SK-MEL-5 (cell line): ENCODE measurements around the gene A2M. TPM values are rescaled to one million over a fixed set of nuclear protein-coding genes. Genes with fewer than 3 reads are reported as not detected.
"Not testable (repeated sequence)": the region's sequence is repeated elsewhere in the genome, so short reads cannot be mapped to it uniquely, and the experiment has no call there.

Experiments used
- DNase-seq: peaks from one replicate; pipeline ENCODE4 v3.0.0-alpha.2; 2016; ENCODE audit warnings: low read depth, low spot score
- in situ Hi-C: cut with HindIII; loops from 2 replicates; pipeline ENCODE4 v1.10.0; 2016; ENCODE audit warnings: low sequenced_read_pairs, high pct_unique_total_duplicates, low pct_unique_long_range_greater_than_20kb
- polyA plus RNA-seq, 2 experiments: library from polyadenylated mRNA; depleted of rRNA; stranded (reverse); fragments of >200 nt; gene quantifications; 2 replicates each; pipeline ENCODE4 v1.2.3, GENCODE V29; 2015
- total RNA-seq: library from RNA; depleted of rRNA; stranded (reverse); fragments of >200 nt; shearing (Covaris generic); gene quantifications from 2 replicates; pipeline ENCODE4 v1.2.3, GENCODE V29; 2014; rRNA removed

Gene A2M
- 316 TPM in 2 replicates for total RNA-seq
- 303 and 384 TPM in 2 replicates for polyA plus RNA-seq (2015; cell fraction: cytosol; rRNA removed)
- polyA plus RNA-seq (2015; cell fraction: nucleus; rRNA removed) = 116 and 155 TPM in 2 replicates

- in situ Hi-C loops = no loop called here
- DNase-seq = peak; percentile 95
These were observed at the start of gene A2M for GRCh38 chr12:9115731-9116559. TSS of gene A2M (minus strand) at chr12:9115919. CDS start at chr12:9115849, 70 bp downstream.

- DNase-seq = peak; percentile 44
- in situ Hi-C loops = no loop called here
These were observed 47.7 kb upstream of the A2M start for GRCh38 chr12:9163392-9163791.

GRCh38 chr12:9156119-9156518 is 40.4 kb upstream of the A2M start:
- DNase-seq = no peak
- in situ Hi-C loops = no loop called here

DNA sequence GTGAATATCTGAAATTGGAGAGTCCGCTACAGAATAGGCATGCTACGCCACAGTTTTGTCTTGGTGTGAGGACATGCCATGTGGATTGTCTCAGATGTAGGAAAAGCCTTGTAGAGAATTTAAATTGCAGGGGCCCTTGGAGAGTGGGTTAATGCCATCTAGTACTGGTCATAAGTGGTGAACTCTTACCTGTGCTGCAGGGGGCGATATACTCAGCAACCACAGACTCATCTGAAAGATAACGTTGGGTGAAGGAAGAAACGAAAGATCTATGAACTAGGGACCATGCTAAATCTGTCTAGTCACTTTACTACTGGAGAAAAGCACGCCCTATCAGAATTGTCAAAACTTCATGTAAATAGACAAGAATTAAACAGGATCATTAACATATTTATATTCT is 33.7 kb upstream of the A2M start:
- peak; percentile 22 for DNase-seq
- in situ Hi-C loops = no loop called here

GRCh38 chr12:9148926-9149325 is 33.2 kb upstream of the A2M start:
- in situ Hi-C loops = no loop called here

GRCh38 chr12:9147461-9147860 is 31.7 kb upstream of the A2M start:
- in situ Hi-C loops = no loop called here
- no peak for DNase-seq

More at GRCh38 chr12:9148926-9149325, 33.2 kb upstream of the A2M start:
- DNase-seq = no peak

GRCh38 chr12:9144730-9145106 is 29.0 kb upstream of the A2M start:
- no peak for DNase-seq
- in situ Hi-C loops = no loop called here

GRCh38 chr12:9143929-9144729 is 28.4 kb upstream of the A2M start:
- in situ Hi-C loops = no loop called here
- no peak for DNase-seq

- DNase-seq = no peak
- in situ Hi-C loops = no loop called here
These were observed 27.4 kb upstream of the A2M start for GRCh38 chr12:9143137-9143536.

DNA sequence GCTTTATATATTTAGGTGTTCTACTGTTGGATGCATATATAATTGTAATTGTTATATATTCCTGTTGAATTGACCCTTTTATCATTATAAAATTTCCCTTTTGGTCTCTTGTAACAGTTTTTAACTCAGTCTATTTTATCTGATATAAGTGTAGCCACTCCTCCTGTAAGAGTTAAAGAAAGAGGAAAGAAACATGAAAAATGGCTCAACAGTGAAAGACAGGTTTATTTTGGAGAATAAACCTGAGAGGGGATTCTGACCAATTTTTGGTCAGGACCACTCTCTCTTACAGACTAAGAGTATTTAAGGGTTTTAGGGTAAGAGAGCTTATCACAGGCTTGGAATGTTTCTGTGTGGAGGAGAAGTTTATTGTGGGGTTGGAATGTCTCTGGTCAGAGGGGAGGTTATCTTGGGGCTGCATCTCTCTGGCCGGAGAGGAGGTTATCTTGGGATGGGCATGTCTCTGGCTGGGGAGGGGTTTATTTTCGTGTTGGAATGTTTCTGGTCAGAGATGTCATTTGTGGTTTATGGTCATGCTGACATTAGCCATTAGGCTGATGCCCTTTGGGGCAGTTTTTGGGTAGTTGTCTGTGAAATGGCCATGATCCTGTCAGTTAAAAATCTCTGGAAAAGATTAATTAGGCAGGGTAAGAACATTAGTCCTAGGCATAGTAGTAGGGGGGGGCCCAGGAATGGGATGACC is 24.0 kb upstream of the A2M start:
- in situ Hi-C loops, DNase-seq: not testable (repeated sequence)

DNA sequence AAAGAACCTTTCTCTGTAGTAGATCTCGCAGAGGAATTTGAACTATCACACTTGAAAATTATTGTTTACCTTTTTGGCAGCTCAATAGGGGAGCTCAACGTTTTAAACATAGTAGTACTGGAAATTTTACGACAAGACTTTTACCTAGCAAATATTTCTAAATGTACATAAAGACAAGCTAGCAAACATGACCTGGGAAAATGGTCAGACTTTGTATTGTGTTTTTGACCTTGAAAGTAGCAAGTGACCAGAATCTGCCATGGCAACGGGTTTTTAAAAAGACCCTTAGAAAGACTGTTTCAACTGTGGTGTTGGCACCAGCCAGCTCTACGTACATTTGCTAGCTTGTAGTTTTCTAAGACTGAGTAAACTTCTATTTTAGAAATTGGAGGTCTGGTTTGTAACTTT is 20.2 kb upstream of the A2M start:
- in situ Hi-C loops = no loop called here

DNA sequence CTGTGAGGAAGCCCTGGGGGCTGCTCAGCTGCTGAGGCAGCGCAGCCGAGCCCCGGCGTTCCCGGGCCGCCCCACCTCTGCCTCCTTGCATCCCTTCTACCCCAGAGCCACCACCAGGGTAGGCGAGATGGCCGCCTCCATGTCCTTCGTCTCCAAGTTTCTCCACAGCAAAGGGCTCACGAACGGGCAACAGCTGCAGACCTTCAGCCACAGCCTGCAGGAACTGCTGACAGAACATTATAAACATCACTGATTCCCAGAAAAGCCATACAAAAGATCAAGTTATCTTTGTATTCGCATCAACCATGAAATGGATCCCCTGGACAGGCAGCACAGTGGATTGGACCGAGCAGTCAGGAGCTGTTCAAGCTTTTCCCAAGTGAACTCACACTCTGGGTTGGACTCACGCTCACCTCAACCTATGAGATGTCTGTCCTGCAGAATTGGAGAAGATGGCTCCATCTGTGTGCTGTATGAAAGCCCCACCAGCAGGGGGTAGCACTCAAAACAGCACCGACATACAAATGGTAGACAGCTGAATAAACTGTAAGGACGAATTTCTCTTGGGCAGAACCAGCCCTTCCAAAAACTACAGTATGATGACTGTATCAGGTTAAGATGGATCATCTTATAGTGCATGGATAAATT is 19.4 kb upstream of the A2M start:
- DNase-seq = peak; percentile 78
- in situ Hi-C loops = no loop called here

More for the DNA sequence above, 20.2 kb upstream of the A2M start:
- DNase-seq = no peak

GRCh38 chr12:9133216-9133916 is 17.6 kb upstream of the A2M start:
- no peak for DNase-seq

GRCh38 chr12:9132008-9132535 is 16.4 kb upstream of the A2M start:
- DNase-seq = no peak
- in situ Hi-C loops = no loop called here

More at GRCh38 chr12:9133216-9133916, 17.6 kb upstream of the A2M start:
- in situ Hi-C loops = no loop called here

DNA sequence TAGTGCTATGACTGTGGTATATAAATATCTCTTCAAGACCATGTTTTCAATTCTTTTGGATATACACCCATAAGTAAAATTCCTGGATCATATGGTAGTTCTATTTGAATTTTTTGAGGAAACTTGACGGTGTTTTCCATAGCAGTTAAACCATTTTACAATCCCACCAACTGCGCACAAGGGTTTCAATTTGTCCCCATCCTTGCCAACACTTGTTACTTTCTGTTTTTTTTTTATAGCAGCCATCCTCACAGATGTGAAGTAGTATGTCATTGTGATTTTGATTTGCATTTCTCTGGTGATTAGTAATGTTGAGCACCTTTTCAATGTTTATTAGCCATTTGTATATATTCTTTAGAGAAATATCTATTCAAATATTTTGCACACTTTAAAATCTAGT is 14.5 kb upstream of the A2M start:
- in situ Hi-C loops = no loop called here
- no peak for DNase-seq

DNA sequence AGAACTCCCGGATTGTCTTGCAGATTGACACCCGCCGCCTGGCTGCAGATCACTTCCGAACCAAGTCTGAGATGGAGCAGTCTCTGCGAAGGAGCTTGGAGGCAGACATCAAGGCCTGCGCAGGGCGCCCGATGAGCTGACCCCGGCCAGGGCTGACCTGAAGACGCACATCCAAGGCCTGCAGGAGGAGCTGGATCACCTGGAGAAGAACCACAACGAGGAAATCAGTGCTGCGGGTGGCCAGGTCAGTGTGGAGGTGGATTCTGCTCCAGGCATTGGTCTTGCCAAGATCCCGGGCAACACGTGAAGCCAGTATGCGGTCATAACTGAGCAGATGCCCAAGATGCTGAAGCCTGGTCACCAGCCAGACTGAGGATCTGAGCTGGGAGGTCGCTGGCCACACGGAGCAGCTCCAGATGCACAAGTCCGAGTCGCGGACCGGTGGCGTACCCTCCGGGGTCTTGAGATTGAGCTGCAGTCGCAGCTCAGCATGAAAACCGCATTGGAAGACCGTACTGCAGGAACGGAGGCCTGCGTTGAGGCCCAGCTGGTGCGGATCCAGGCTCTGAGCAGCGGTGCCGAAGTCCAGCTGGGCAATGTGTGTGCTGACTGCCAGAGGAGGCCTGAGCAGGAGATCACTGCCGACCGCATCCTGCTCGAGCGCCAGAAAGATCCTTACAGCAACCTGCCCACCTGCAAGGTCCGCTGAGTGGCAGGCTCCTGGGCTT is 12.4 kb upstream of the A2M start:
- no peak for DNase-seq
- in situ Hi-C loops = no loop called here
